HG03521 (cell line): Measurements from ENCODE around the gene EBLN1.
"Not testable (repeated sequence)": the region's sequence is repeated elsewhere in the genome, so short reads cannot be mapped to it uniquely, and the experiment has no call there.

Experiments used
- ATAC-seq: cut with Tn5 transposase; IDR thresholded peaks from one replicate; pipeline ENCODE4 v1.9.1; 2021; ENCODE audit warnings: mild to moderate bottlenecking, moderate library complexity; ENCODE audit not compliant: unreplicated experiment

Gene EBLN1

GRCh38 chr10:22228943-22229801, 11.4 kb upstream of the EBLN1 start:
- ATAC-seq: peak; percentile 80

- ATAC-seq: no peak
Observed at GRCh38 chr10:22228167-22228938, 10.5 kb upstream of the EBLN1 start.

GRCh38 chr10:22226599-22226998, 8.8 kb upstream of the EBLN1 start:
- ATAC-seq: no peak

GRCh38 chr10:22222236-22223190, 4.7 kb upstream of the EBLN1 start:
- peak; percentile 62 for ATAC-seq

- ATAC-seq: no peak
Observed at GRCh38 chr10:22219308-22219707, 1.5 kb upstream of the EBLN1 start.

- ATAC-seq: no peak
Observed at GRCh38 chr10:22218448-22218847, 633 bp upstream of the EBLN1 start.

GRCh38 chr10:22217084-22217483, 731 bp downstream of the EBLN1 start:
- ATAC-seq: not testable (repeated sequence)

- no peak for ATAC-seq
Observed at GRCh38 chr10:22210267-22210666, 7.5 kb downstream of the EBLN1 start.

GRCh38 chr10:22193945-22194344, 23.9 kb downstream of the EBLN1 start:
- no peak for ATAC-seq

- ATAC-seq: no peak
Observed at GRCh38 chr10:22185586-22185985, 32.2 kb downstream of the EBLN1 start.

- no peak for ATAC-seq
Observed at GRCh38 chr10:22183771-22184461, 33.9 kb downstream of the EBLN1 start.

GRCh38 chr10:22180724-22181123, 37.1 kb downstream of the EBLN1 start:
- no peak for ATAC-seq

- no peak for ATAC-seq
Observed at GRCh38 chr10:22174442-22174841, 43.4 kb downstream of the EBLN1 start.

- no peak for ATAC-seq
Observed at GRCh38 chr10:22171131-22171530, 46.7 kb downstream of the EBLN1 start.

GRCh38 chr10:22170582-22170981, 47.2 kb downstream of the EBLN1 start:
- ATAC-seq: no peak

GRCh38 chr10:22159979-22160378, 57.8 kb downstream of the EBLN1 start:
- ATAC-seq: no peak

- ATAC-seq: no peak
Observed at GRCh38 chr10:22159180-22159579, 58.6 kb downstream of the EBLN1 start.
